ENCODE results near the gene SNAP23.
A peak's percentile ranks its signal among the peaks of the same experiment; 100 is the strongest.

The SNAP23 gene

DNA sequence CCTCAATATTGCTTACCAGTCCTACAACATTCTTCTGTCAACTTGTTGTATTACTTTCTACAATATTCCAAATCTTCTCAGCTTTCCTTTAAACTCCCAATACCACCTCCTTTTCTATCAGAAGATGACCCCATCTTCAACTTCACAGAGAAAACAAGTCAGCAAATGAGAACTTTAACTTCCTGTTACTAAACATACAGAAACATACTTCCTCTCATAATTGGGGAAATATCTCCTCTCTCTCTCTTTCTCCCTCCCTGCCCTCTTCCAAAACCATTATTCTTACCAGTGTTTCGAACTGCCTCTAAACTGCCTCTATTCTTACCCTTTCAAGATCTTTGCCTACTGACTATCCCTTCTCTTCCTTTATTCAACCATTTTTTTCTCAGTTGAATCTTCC lies 1.8 kb upstream of the SNAP23 start:
- DNase-seq (ENCODE audit: extremely low spot score, insufficient read length, low read depth) (no peak), FAIRE-seq (no peak)

DNA sequence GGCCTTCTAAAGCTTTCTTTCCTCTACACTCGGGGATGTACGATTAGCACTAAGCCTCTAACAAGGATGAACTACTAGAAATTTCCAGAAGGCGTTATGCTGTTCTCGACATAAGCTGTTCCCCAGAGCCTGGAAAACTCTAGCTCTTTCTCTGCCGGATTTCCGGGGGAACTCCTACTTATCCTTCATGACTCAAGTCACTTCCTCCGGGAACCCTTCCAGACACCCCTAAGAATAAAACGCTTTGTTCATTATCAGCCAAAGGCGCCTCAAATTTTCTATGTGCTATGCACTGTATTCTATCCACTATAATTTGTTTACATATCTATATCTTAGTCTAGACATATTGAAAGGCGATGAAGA lies 455 bp upstream of the SNAP23 start:
- FAIRE-seq (no peak), DNase-seq (ENCODE audit: extremely low spot score, insufficient read length, low read depth) (no peak)

DNA sequence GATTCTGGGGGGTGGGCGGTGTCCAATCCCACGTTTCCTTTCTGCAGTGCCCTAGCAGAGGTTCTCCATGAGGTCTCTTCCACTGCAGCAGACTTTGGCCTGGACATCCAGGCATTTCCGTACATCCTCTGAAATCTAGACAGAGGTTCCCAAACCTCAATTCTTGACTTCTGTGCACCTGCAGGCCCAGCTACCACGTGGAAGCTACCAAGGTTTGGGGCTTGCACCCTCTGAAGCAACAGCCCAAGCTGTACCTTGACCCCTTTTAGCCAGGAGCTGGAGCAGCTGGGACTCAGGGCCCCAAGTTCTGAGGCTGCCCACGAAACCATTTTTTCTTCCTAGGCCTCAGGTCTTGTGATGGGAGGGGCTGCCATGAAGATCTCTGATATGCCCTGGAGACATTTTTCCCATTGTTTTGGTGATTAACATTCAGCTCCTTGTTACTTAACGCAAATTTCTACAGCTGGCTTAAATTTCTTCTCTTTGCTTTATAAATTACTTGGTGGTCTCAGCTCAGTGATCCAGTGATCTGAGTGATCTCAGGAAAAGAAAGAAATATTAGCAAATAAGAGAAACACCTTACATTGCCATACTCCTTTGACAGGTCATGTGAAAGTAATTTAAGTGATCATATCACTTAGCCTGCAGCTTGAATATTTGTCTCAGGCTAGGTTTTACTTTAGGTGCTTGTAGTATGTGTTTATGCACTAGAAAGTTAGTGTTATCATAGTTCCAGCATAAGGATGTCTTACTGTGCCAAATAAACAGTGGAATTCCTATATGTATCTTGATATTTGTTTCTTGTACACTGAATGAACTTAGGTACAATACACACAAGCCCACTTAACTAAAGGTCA lies 3.0 kb downstream of the SNAP23 start:
- FAIRE-seq (no peak), DNase-seq (ENCODE audit: extremely low spot score, insufficient read length, low read depth) (no peak)

DNA sequence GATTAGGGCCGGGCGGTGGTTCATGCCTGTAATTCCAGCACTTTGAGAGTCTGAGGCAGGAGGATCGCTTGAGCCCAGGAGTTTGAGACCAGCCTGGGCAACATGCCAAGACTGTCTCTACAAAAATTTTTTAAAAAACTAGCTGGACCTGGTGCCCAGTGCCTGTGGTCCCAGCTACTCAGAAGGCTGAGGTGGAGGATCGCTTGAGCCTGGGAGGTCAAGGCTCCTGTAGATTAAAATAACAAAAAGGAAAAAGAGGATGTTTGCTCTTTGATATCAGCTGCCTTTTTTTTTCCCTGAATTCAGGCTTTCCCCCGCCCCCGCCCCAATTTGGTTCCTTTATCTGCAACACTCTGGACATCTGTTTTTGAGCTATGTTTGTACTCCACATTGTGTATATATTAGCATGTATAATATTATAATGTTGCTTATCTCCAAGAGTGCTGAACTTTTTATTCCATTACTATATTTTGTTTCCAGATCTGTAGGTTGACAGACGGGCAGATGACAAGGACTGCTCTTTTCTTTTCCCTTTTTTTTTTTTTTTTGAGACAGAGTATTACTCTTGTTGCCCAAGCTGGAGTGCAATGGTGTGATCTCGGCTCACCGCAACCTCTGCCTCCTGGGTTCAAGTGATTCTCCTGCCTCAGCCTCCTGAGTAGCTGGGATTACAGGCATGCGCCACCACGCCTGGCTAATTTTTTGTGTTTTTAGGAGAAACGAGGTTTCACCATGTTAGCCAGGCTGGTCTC lies 4.6 kb downstream of the SNAP23 start:
- FAIRE-seq (no peak), DNase-seq (ENCODE audit: extremely low spot score, insufficient read length, low read depth) (no peak)

DNA sequence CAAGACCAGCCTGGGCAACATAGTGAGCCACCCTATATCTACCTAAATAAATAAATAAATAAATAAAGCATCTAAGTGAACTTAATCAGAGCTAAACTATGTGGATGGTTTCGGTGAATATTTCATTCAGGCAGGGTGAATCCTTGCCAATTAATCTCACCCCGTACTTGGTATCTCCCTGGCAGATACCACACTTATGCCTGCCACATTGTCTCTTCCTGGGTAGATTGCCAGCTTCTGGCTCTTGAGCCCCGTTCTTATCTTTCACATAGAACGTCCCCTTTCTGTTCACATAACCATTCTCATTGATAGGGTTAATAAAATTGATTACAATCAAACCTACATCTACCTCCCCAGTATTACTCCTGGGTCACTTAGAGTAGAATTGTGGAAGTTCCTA lies 7.0 kb downstream of the SNAP23 start:
- DNase-seq (ENCODE audit: extremely low spot score, insufficient read length, low read depth) (no peak), FAIRE-seq (no peak)

- DNase-seq (ENCODE audit: extremely low spot score, insufficient read length, low read depth) (no peak), FAIRE-seq (no peak)
These were observed 8.4 kb downstream of the SNAP23 start for GRCh38 chr15:42503825-42504224.

DNA sequence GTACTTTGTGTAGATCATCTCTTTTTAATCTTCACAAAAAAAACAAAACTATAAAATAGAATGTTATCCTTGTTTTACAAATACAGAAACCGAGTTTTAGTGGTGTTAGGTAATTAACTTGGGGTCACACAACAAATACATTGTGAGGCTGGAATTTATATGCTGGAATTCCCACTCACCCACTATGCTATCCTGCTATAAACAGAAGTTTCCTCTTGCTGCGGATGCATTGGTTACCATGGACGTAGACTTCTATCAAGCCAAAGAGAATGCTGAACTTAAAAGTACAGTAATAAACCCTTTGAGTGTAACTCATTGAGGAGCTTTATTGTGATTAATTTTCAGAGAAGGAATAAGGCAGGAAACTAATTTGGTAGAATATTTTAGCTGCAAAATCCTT lies 9.2 kb downstream of the SNAP23 start:
- no peak for DNase-seq (ENCODE audit: extremely low spot score, insufficient read length, low read depth)
- FAIRE-seq, result no peak

DNA sequence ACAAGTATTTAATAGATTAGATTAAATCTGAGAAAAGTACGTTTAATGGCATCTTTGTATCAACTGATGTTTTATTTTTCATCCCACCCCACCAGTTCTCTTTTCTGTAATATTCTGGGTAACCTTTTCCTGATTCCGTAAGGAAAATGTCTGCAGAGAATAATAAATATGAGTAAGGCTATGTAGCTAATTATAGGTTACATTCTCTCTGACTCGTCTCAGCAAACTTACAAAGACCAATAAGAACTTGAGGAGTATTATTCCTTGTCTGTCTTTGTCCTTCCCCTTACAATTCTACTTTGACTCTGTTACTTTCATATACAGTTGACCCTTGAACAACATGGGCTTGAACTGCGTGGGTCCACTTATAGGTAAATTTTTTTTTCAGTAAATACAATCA lies 12.1 kb downstream of the SNAP23 start:
- FAIRE-seq, result no peak
- DNase-seq (ENCODE audit: extremely low spot score, insufficient read length, low read depth), result no peak

GRCh38 chr15:42508263-42508690 lies 12.8 kb downstream of the SNAP23 start:
- DNase-seq (ENCODE audit: extremely low spot score, insufficient read length, low read depth), result no peak
- FAIRE-seq, result no peak

DNA sequence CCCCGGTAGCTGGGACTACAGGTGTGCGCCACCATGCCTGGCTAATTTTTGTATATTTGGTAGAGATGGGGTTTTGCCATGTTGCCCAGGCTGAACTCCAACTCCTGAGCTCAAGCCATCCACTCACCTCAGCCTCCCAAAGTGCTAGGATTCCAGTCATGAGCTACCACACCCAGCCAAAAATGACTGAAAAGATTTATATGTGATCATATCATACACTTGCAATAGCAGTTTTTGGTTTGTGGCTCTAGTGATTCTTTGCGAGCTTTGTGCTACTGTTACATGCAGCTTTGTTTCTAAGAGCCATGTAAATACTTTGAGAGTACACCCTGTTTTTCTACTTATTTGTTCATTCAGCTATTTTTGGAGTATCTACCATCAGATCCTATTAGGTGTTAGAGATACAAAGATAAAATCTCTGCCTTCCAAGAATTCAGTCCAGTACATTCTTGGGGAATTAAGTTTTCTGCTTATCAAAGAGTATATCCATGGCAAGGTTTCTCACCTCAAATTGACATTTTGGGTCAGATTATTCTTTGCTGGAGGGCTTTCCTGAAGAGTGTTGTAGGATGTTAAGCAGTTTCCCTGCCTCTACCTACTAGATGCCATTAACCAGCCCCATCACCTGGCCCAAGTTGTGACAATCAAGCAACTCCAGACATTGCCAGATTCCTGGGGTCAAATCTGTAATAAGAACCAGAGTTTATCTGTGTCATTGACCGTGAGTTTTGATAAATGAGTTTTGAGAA lies 15.0 kb downstream of the SNAP23 start:
- no peak for FAIRE-seq
- DNase-seq (ENCODE audit: extremely low spot score, insufficient read length, low read depth), result no peak

DNA sequence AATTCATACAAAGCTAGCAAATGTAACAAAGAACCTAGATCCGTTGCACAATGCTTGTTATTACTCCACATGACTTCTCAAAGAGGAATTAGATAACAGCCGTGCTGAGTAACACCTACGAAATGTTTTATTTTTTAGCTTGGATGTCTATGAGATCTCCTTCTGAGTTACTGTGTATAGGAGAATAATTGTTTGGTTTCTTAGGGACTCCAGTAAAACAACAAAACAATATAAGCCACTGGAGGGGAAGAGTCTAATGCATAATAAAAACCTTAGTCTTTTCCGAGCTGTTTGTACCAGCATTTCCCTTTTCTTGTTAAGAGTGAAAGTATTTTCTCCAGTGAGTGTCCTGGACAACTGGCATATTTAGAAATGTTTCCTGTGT lies 15.6 kb downstream of the SNAP23 start:
- FAIRE-seq, result peak; percentile 9

GRCh38 chr15:42523331-42523730 lies 27.9 kb downstream of the SNAP23 start:
- no peak for DNase-seq (ENCODE audit: extremely low spot score, insufficient read length, low read depth)
- FAIRE-seq, result no peak

More for the DNA sequence above, 15.6 kb downstream of the SNAP23 start:
- no peak for DNase-seq (ENCODE audit: extremely low spot score, insufficient read length, low read depth)

DNA sequence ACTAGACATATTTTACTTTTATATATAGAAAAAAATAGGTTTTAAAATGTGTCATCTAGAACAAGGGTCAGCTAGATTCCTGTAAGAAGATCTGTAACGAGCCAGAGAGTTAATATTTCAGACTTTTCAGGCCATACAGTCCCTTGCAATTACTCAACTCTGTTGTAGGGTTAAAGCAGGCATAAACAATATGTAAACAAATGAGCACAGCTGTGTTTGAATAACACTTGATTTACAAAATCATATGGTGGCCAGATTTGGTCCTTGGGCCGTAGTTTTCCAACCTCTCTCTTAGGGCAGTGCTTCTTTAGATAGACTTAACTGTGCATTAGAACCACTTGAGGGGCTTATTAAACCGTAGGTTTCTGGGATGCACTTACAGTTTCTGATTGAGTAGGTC lies 33.5 kb downstream of the SNAP23 start:
- DNase-seq (ENCODE audit: extremely low spot score, insufficient read length, low read depth) (no peak), FAIRE-seq (no peak)

DNA sequence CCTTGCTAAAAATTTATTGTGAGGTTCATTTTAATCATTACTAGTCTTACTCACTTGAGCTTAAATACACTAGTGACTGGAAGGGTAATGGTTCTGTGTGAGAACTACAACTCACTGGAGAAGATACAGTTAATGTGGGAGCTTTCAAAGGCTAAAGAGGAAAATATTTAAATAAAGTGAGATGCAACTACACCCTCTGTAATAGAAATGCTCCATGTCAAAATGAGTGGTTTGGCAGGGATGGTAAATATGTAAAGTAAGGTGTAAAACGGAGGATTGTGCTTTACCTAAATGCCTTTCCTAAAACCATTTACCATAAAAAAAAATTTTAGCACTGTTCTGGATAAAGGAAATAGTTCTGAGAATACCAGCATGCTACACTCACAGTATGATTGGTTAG lies 37.8 kb downstream of the SNAP23 start:
- no peak for DNase-seq (ENCODE audit: extremely low spot score, insufficient read length, low read depth)
- FAIRE-seq, result no peak

GRCh38 chr15:42544853-42545629 lies 49.6 kb downstream of the SNAP23 start:
- DNase-seq (ENCODE audit: extremely low spot score, insufficient read length, low read depth) (no peak), FAIRE-seq (no peak)

DNA sequence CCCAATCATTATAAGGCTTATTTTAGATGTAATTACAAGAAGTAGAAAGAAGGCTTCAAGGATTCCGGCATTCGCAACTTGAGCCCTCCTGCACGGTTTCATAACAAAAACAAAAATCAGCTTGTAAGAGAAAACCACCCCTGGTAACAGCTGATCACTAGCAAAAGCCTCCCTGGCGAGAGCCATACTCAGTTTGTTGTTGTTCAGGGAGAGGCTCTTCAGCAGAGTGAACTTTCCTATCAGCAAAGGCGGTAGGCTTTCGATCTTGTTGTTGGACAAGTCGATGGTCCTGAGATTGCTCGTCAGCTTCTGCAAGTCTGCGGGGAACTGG lies 52.4 kb downstream of the SNAP23 start:
- DNase-seq (ENCODE audit: extremely low spot score, insufficient read length, low read depth), result no peak
- FAIRE-seq, result peak; percentile 39

DNA sequence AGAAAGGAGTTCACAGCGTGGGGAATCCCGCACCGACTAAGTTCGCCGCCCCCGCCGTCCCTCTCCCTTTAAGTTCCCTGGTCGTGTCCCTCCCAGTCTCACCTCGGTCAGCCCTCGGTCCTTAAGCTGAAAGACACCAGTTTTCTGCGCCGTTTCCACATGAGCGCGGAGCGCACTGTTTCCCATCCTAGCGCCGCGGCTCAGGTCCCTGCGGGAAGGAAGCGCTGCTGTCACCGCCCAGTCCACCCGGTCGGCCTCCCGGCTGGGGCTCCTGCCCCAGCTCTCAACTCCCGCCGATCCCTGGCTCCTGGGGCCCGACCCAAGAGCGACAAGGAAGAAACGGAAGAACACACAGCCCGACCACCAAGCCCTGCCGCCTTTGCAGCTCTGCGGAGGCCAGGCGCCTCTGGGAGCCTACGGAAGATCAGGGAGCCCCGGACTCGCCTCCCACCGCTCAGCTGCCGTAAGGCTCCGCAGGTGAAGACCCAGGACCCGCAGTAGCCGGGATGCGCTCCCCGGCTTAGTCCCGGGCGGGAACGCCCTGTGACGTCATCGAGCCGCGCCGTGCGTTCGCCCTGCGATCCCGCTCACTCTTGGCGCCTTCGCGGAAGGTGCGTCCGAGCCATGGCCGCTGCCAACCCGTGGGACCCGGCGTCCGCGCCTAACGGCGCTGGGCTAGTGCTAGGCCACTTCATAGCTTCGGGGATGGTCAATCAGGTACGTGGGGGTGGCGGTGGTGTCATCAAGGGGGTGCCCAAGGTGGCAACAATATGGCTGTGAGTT lies 53.0 kb downstream of the SNAP23 start, which contains the start of the genes HAUS2 and LRRC57:
HAUS2 (plus strand) TSS at position 590 of the 783 bp plus-strand sequence; CDS start at position 625, 35 bp downstream.
LRRC57 (minus strand) TSS at position 545 of the 783 bp plus-strand sequence; CDS start at position 186, 359 bp downstream.
- peak; percentile 84 for FAIRE-seq
- DNase-seq (ENCODE audit: extremely low spot score, insufficient read length, low read depth), result peak; percentile 94

DNA sequence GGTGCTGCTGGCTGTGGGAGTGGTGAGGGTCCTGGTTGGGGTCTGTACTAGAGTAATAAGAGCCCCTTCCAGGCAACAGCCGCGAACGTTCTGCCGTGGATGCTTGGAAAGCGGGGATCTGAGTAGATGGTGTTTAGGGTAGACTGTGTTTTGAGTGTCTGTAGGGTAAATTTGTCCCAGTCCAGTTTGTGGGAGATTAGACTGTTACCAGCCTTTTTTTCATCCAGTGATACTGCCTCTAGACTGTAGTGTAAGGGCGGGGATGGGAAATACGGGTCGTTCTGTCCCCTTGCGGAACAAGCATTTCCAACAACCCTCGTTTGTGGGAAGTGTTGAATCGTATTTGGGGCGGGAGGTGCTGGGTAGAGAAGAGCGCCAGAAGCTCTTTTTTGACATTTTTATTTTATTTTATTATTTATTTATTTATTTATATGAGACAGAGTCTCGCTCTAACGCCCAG lies 53.6 kb downstream of the SNAP23 start:
- no peak for DNase-seq (ENCODE audit: extremely low spot score, insufficient read length, low read depth)
- FAIRE-seq, result peak; percentile 12

Measured in GM18507 (cell line).